ENCODE data around the gene TICRR. TPM values are rescaled to one million over a fixed set of nuclear protein-coding genes. Genes with fewer than 3 reads are reported as not detected.
"Not testable (repeated sequence)": the region's sequence is repeated elsewhere in the genome, so short reads cannot be mapped to it uniquely, and the experiment has no call there.

TICRR gene
- total RNA-seq, 2 donors from 2014 or later, result 21.9 to 27.2 TPM

- peaks cover 48% of the 10 kb centered on the region for H3K36me3 ChIP-seq (ENCODE audit: control insufficient read depth, insufficient read depth, low read length)
- no peaks in the 10 kb centered on the region for H3K9me3 ChIP-seq (ENCODE audit: control insufficient read depth, low read length)
- no peaks in the 10 kb centered on the region for H3K9me3 Mint-ChIP-seq
- TF ChIP-seq, protein P1, sequence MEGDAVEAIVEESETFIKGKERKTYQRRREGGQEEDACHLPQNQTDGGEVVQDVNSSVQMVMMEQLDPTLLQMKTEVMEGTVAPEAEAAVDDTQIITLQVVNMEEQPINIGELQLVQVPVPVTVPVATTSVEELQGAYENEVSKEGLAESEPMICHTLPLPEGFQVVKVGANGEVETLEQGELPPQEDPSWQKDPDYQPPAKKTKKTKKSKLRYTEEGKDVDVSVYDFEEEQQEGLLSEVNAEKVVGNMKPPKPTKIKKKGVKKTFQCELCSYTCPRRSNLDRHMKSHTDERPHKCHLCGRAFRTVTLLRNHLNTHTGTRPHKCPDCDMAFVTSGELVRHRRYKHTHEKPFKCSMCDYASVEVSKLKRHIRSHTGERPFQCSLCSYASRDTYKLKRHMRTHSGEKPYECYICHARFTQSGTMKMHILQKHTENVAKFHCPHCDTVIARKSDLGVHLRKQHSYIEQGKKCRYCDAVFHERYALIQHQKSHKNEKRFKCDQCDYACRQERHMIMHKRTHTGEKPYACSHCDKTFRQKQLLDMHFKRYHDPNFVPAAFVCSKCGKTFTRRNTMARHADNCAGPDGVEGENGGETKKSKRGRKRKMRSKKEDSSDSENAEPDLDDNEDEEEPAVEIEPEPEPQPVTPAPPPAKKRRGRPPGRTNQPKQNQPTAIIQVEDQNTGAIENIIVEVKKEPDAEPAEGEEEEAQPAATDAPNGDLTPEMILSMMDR (conservative IDR thresholded peaks at IDR 0.05), result no peak
- 60 to 68% methylated on average over 2 of the region's 2 CpGs for WGBS, 2 experiments (ENCODE audit: insufficient coverage in 1 of 2, insufficient read length in 1 of 2)
- H3K27ac ChIP-seq (ENCODE audit: low read depth, low read length), result no peak overlapping the region
- peaks cover 17% of the 10 kb centered on the region for H3K36me3 Mint-ChIP-seq (ENCODE audit: low read depth)
- no peaks in the 10 kb centered on the region for H3K27me3 ChIP-seq (ENCODE audit: control insufficient read depth, insufficient read depth, low read length, poor library complexity, severe bottlenecking)
- H3K27ac Mint-ChIP-seq, result peak overlapping the region; percentile 6
- no peak overlapping the region for H3K9ac ChIP-seq (ENCODE audit: extremely low read depth, low read length, poor library complexity, severe bottlenecking)
- H3K27me3 Mint-ChIP-seq (ENCODE audit: insufficient read depth), result no peaks in the 10 kb centered on the region
- no peaks in the 10 kb centered on the region for H3K4me1 ChIP-seq (ENCODE audit: control insufficient read depth, insufficient read depth, low read length)
- H3K4me3 Mint-ChIP-seq, result peak overlapping the region; percentile 88
- no peak for DNase-seq
- peaks cover 21% of the 10 kb centered on the region for H3K4me1 Mint-ChIP-seq
- peak overlapping the region; percentile 83 for H3K4me3 ChIP-seq (ENCODE audit: low read length)
These were observed 2.9 kb downstream of the TICRR start for GRCh38 chr15:89578146-89578545.

DNA sequence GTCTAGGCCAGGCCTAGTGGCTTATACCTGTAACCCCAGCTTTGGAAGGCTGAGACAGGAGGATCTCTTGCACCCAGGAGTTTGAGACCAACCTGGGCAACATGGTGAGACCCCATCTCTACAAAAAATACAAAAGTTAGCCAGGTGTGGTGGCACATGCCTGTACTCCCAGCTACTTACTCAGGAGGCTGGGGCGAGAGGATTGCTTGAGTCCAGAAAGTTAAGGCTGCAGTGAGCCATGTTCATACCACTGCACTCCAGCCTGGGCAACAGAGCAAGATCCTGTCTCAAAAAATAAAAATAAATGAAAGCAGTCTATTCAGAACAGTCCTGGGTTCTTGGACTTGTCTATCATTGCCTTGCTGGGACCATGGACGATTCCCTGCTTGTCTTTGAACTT is 5.5 kb downstream of the TICRR start:
- H3K27ac Mint-ChIP-seq, result not testable (repeated sequence)

DNA sequence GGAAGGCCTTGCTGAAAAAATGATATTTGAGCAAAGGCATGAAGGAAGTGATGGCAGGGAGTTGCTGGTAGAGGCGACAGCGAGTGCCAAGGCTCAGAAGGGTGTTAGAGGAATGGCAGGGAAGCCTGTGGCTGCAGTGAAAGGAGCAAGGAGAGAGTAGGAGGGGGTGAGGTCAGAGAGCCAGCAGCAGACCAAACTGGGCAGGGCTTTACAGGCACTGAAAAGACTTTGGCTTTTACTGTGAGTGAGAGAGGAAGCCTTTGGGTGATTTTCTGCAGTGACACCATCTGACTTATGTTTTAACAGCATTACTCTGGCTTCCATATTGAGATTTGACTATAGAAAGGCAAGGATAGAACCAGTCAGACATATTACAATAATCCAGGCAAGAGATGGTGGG is 11.4 kb downstream of the TICRR start:
- H3K27ac ChIP-seq (ENCODE audit: low read depth, low read length), result no peak overlapping the region
- peaks cover 86% of the 10 kb centered on the region for H3K36me3 ChIP-seq (ENCODE audit: control insufficient read depth, insufficient read depth, low read length)
- Mint-ChIP-seq H3K4me3 (no peak overlapping the region), H3K27me3 (ENCODE audit: insufficient read depth) (no peaks in the 10 kb centered on the region), H3K4me1 (no peaks in the 10 kb centered on the region), H3K27ac (no peak overlapping the region), H3K36me3 (ENCODE audit: low read depth) (peaks cover 20% of the 10 kb centered on the region), H3K9me3 (no peaks in the 10 kb centered on the region)
- no peak overlapping the region for H3K9ac ChIP-seq (ENCODE audit: extremely low read depth, low read length, poor library complexity, severe bottlenecking)
- H3K9me3 ChIP-seq (ENCODE audit: control insufficient read depth, low read length), result no peaks in the 10 kb centered on the region
- TF ChIP-seq, protein P1 (conservative IDR thresholded peaks at IDR 0.05), result no peak
- no peak overlapping the region for H3K4me3 ChIP-seq (ENCODE audit: low read length)
- no peaks in the 10 kb centered on the region for H3K27me3 ChIP-seq (ENCODE audit: control insufficient read depth, insufficient read depth, low read length, poor library complexity, severe bottlenecking)
- WGBS, 2 experiments (ENCODE audit: insufficient coverage in 1 of 2, insufficient read length in 1 of 2), result 95% methylated on average over 2 of the region's 2 CpGs; no CpG with 5 or more reads in 1 of the 2 experiments
- no peak for DNase-seq
- no peaks in the 10 kb centered on the region for H3K4me1 ChIP-seq (ENCODE audit: control insufficient read depth, insufficient read depth, low read length)

More for the DNA sequence above, 5.5 kb downstream of the TICRR start:
- H3K4me3 Mint-ChIP-seq; H3K27ac ChIP-seq (ENCODE audit: low read depth, low read length); H3K9me3 ChIP-seq (ENCODE audit: control insufficient read depth, low read length); H3K27me3 ChIP-seq (ENCODE audit: control insufficient read depth, insufficient read depth, low read length, poor library complexity, severe bottlenecking); H3K9ac ChIP-seq (ENCODE audit: extremely low read depth, low read length, poor library complexity, severe bottlenecking); H3K9me3 Mint-ChIP-seq; H3K4me1 ChIP-seq (ENCODE audit: control insufficient read depth, insufficient read depth, low read length); H3K4me3 ChIP-seq (ENCODE audit: low read length); DNase-seq; H3K27me3 Mint-ChIP-seq (ENCODE audit: insufficient read depth): not testable (repeated sequence)
- WGBS, 2 experiments (ENCODE audit: insufficient coverage in 1 of 2, insufficient read length in 1 of 2), result 96% methylated on average over 2 of the region's 2 CpGs
- peaks cover 74% of the 10 kb centered on the region for H3K36me3 ChIP-seq (ENCODE audit: control insufficient read depth, insufficient read depth, low read length)
- Mint-ChIP-seq H3K36me3 (ENCODE audit: low read depth) (peaks cover 23% of the 10 kb centered on the region), H3K4me1 (peaks cover 21% of the 10 kb centered on the region)

DNA sequence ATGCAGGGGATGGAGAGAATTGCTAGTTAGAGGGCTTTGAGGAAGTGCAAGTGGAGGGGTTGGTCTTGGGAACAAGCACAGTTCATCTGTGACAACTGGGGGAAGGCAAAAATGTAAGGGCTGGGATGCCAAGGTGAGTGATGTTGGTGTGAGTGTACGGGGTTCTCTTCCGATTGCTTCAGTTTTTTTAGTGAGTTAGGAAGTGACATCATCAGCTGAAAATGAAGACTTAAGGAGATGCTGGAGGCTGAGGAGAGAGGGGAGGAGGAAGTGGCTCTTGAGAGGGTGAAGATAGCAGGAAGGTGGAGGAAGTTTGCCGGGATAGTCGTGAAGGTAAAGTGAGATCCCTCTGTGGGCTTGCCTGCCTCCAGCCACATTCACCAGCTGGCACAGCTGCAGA is 12.7 kb downstream of the TICRR start:
- H3K4me3 ChIP-seq (ENCODE audit: low read length), result no peak overlapping the region
- Mint-ChIP-seq H3K27ac (no peak overlapping the region), H3K27me3 (ENCODE audit: insufficient read depth) (no peaks in the 10 kb centered on the region), H3K36me3 (ENCODE audit: low read depth) (peaks cover 30% of the 10 kb centered on the region), H3K4me3 (no peak overlapping the region), H3K9me3 (no peaks in the 10 kb centered on the region), H3K4me1 (no peaks in the 10 kb centered on the region)
- H3K9me3 ChIP-seq (ENCODE audit: control insufficient read depth, low read length), result no peaks in the 10 kb centered on the region
- no peaks in the 10 kb centered on the region for H3K4me1 ChIP-seq (ENCODE audit: control insufficient read depth, insufficient read depth, low read length)
- no peak for DNase-seq
- H3K36me3 ChIP-seq (ENCODE audit: control insufficient read depth, insufficient read depth, low read length), result peaks cover 90% of the 10 kb centered on the region
- TF ChIP-seq, protein P1 (conservative IDR thresholded peaks at IDR 0.05), result no peak
- no peak overlapping the region for H3K9ac ChIP-seq (ENCODE audit: extremely low read depth, low read length, poor library complexity, severe bottlenecking)
- no peaks in the 10 kb centered on the region for H3K27me3 ChIP-seq (ENCODE audit: control insufficient read depth, insufficient read depth, low read length, poor library complexity, severe bottlenecking)
- H3K27ac ChIP-seq (ENCODE audit: low read depth, low read length), result no peak overlapping the region
- 89 to 100% methylated on average over 2 to 4 of the region's 4 CpGs for WGBS, 2 experiments (ENCODE audit: insufficient coverage in 1 of 2, insufficient read length in 1 of 2)

Measured in endodermal cell (in vitro differentiated cells).